ENCODE measurements around the gene NRXN3.

Gene NRXN3

GRCh38 chr14:79405512-79405910 lies 1235.3 kb downstream of the NRXN3 start:
- no peak for DNase-seq

- no peak for DNase-seq
Observed at GRCh38 chr14:79407572-79407971, 1237.4 kb downstream of the NRXN3 start.

- no peak for DNase-seq
Observed at GRCh38 chr14:79408696-79409095, 1238.5 kb downstream of the NRXN3 start.

GRCh38 chr14:79411403-79412174 lies 1241.4 kb downstream of the NRXN3 start:
- DNase-seq: no peak

GRCh38 chr14:79412822-79413221 lies 1242.6 kb downstream of the NRXN3 start:
- DNase-seq: no peak

GRCh38 chr14:79413734-79414428 lies 1243.7 kb downstream of the NRXN3 start:
- no peak for DNase-seq

GRCh38 chr14:79415726-79416125 lies 1245.6 kb downstream of the NRXN3 start:
- DNase-seq: no peak

- no peak for DNase-seq
Observed at GRCh38 chr14:79417961-79418360, 1247.8 kb downstream of the NRXN3 start.

- no peak for DNase-seq
Observed at GRCh38 chr14:79418649-79419415, 1248.7 kb downstream of the NRXN3 start.

GRCh38 chr14:79419571-79420327 lies 1249.6 kb downstream of the NRXN3 start:
- no peak for DNase-seq

GRCh38 chr14:79420725-79421124 lies 1250.6 kb downstream of the NRXN3 start:
- DNase-seq: no peak

- no peak for DNase-seq
Observed at GRCh38 chr14:79421811-79422210, 1251.6 kb downstream of the NRXN3 start.

GRCh38 chr14:79424462-79424861 lies 1254.3 kb downstream of the NRXN3 start:
- DNase-seq: no peak

- DNase-seq: no peak
Observed at GRCh38 chr14:79426103-79426755, 1256.1 kb downstream of the NRXN3 start.

- no peak for DNase-seq
Observed at GRCh38 chr14:79432640-79433039, 1262.5 kb downstream of the NRXN3 start.

- no peak for DNase-seq
Observed at GRCh38 chr14:79436335-79436734, 1266.2 kb downstream of the NRXN3 start.

- DNase-seq: no peak
Observed at GRCh38 chr14:79437951-79438350, 1267.8 kb downstream of the NRXN3 start.

GRCh38 chr14:79438696-79439342 lies 1268.6 kb downstream of the NRXN3 start:
- DNase-seq: no peak

GRCh38 chr14:79442786-79443185 lies 1272.6 kb downstream of the NRXN3 start:
- DNase-seq: no peak

- no peak for DNase-seq
Observed at GRCh38 chr14:79443602-79444001, 1273.4 kb downstream of the NRXN3 start.

GRCh38 chr14:79448960-79449359 lies 1278.8 kb downstream of the NRXN3 start:
- DNase-seq: no peak

- DNase-seq: no peak
Observed at GRCh38 chr14:79451601-79452000, 1281.4 kb downstream of the NRXN3 start.
